Transverse colon (tissue), 4 donors: ENCODE data around the gene SIPA1L3. TPM values are rescaled to one million over a fixed set of nuclear protein-coding genes. Genes with fewer than 3 reads are reported as not detected.
A peak's percentile ranks its signal among the peaks of the same experiment; 100 is the strongest.

Source experiments
- DNase-seq: peaks from one replicate; pipeline ENCODE4 v3.0.0-alpha.2; 2019
- H3K27ac ChIP-seq, 4 donors: fragments of 200-600 bp; sonication (generic); 2 replicates each; pipeline ENCODE4 v1.5.1; 2016 to 2018; ENCODE audit warnings: inconsistent platforms in 4 of 4
- H3K27me3 ChIP-seq: fragments of 200-600 bp; sonication (generic); 2 replicates; pipeline ENCODE4 v1.5.1; 2017; ENCODE audit warnings: inconsistent platforms
- H3K36me3 ChIP-seq, 4 donors: fragments of 200-600 bp; sonication (generic); 2 replicates each; pipeline ENCODE4 v1.5.1; 2017 to 2019; ENCODE audit warnings: inconsistent platforms in 4 of 4
- H3K4me1 ChIP-seq, 4 donors: fragments of 200-600 bp; sonication (generic); 2 replicates each; pipeline ENCODE4 v1.5.1; 2017 to 2020; ENCODE audit warnings: inconsistent platforms in 4 of 4
- H3K4me3 ChIP-seq, 4 donors: fragments of 200-600 bp; sonication (generic); 1 replicate in 1 of 4; 2 replicates in 3 of 4; pipeline versions ENCODE4 v1.5.1 to v1.6.1; 2017 to 2019; ENCODE audit warnings: inconsistent platforms in 4 of 4
- H3K9me3 ChIP-seq, 2 donors: fragments of 200-600 bp; sonication (generic); 2 replicates each; pipeline ENCODE4 v1.5.1; 2017 to 2019; ENCODE audit warnings: inconsistent platforms in 2 of 2
- CTCF ChIP-seq, 5 experiments: fragments of 200-600 bp in 3 of 5; fragments of 450-650 bp in 2 of 5; sonication (generic) in 3 of 5; IDR thresholded peaks; 1 replicate in 2 of 5; 2 replicates in 3 of 5; pipeline ENCODE4 v1.5.1; 2016 to 2017; ENCODE audit warnings: antibody characterized with exemption in 5 of 5, inconsistent platforms in 3 of 5, mild to moderate bottlenecking in 2 of 5, moderate library complexity in 1 of 5
- EP300 ChIP-seq: sonication (generic); formaldehyde crosslinking; IDR thresholded peaks from one replicate; pipeline ENCODE4 v1.6.1; 2017; ENCODE audit warnings: antibody characterized with exemption, low read depth
- POLR2A ChIP-seq: fragments of 450-650 bp; IDR thresholded peaks from one replicate; pipeline ENCODE4 v1.6.1; 2016; ENCODE audit warnings: antibody characterized with exemption, mild to moderate bottlenecking, moderate library complexity
- POLR2AphosphoS5 ChIP-seq, 3 donors: sonication (generic); formaldehyde crosslinking; IDR thresholded peaks; one replicate each; pipeline ENCODE4 v1.6.1; 2016; ENCODE audit warnings: antibody characterized with exemption in 3 of 3
- WGBS, 2 donors: methylation state at CpG; one replicate each; pipeline ENCODE4 v1.1.5; 2018; ENCODE audit warnings: low coverage in 1 of 2; 5-methylcytosine and 5-hydroxymethylcytosine counted together
- in situ Hi-C, 4 donors: fragments of 200-750 bp; cut with MboI; loops; one replicate each; pipeline versions ENCODE4 v1.15.0 to v1.15.1; 2017; ENCODE audit warnings: low sequenced_read_pairs in 3 of 4, low pct_ligation_motif_present in 1 of 4, low pct_unique_long_range_greater_than_20kb in 1 of 4
- intact Hi-C: fragments of 100-400 bp; cut with DNase I; formaldehyde crosslinking; loops from one replicate; pipeline ENCODE4 v1.15.1; 2023; ENCODE audit warnings: low total_unique reads
- total RNA-seq, 4 donors: library from RNA; depleted of rRNA; stranded (reverse); fragments of >200 nt; gene quantifications; one replicate each; pipeline ENCODE4 v1.1.0, GENCODE V29; 2016

Gene SIPA1L3
- total RNA-seq, 4 donors from 2014 or later, result 191 to 284 (median 231) TPM

- WGBS, 2 donors, result 80 to 87% methylated on average over 3 to 4 of the region's 4 CpGs
- intact Hi-C loops, result no loop called here
- no peak overlapping the region for H3K27ac ChIP-seq
Measured at GRCh38 chr19:38032151-38032550, 125.1 kb downstream of the SIPA1L3 start.

GRCh38 chr19:38032951-38033350 lies 125.9 kb downstream of the SIPA1L3 start:
- intact Hi-C loops (no loop called here), in situ Hi-C loops (no loop called here)
- Histone ChIP-seq H3K4me3 (no peak overlapping the region), H3K9me3 (no peaks in the 10 kb centered on the region), H3K27me3 (no peaks in the 10 kb centered on the region), H3K4me1 (no peaks in the 10 kb centered on the region), H3K36me3 (no peaks in the 10 kb centered on the region), H3K27ac (peak overlapping the region in 1 of 4 donors; percentile 30)
- DNase-seq, result no peak
- no peak for TF ChIP-seq EP300
- no peak for TF ChIP-seq POLR2A
- no peak for TF ChIP-seq POLR2AphosphoS5 (IDR thresholded peaks at IDR 0.05)
- no peak for TF ChIP-seq CTCF (IDR thresholded peaks at IDR 0.05)
- 82 to 85% methylated on average over 5 of the region's 5 CpGs for WGBS, 2 donors

More at GRCh38 chr19:38032151-38032550, 125.1 kb downstream of the SIPA1L3 start:
- no peaks in the 10 kb centered on the region for H3K9me3 ChIP-seq
- no peaks in the 10 kb centered on the region for H3K36me3 ChIP-seq
- no peaks in the 10 kb centered on the region for H3K27me3 ChIP-seq
- TF ChIP-seq EP300 (no peak), CTCF (IDR thresholded peaks at IDR 0.05) (no peak), POLR2A (no peak)
- H3K4me1 ChIP-seq, result no peaks in the 10 kb centered on the region
- in situ Hi-C loops, result no loop called here
- no peak for DNase-seq
- no peak overlapping the region for H3K4me3 ChIP-seq

GRCh38 chr19:38033658-38034491 lies 126.9 kb downstream of the SIPA1L3 start:
- intact Hi-C loops (no loop called here), in situ Hi-C loops (no loop called here)
- no peak overlapping the region for H3K4me3 ChIP-seq
- H3K27ac ChIP-seq, result peak overlapping the region in 1 of 4 donors; percentile 30
- peak; percentile 45 for DNase-seq
- 64 to 76% methylated on average over 6 to 17 of the region's 17 CpGs for WGBS, 2 donors
- TF ChIP-seq POLR2A (no peak), POLR2AphosphoS5 (IDR thresholded peaks at IDR 0.05) (no peak), CTCF (IDR thresholded peaks at IDR 0.05) (no peak), EP300 (no peak)
- H3K27me3 ChIP-seq, result no peaks in the 10 kb centered on the region
- no peaks in the 10 kb centered on the region for H3K4me1 ChIP-seq
- H3K9me3 ChIP-seq, result no peaks in the 10 kb centered on the region
- no peaks in the 10 kb centered on the region for H3K36me3 ChIP-seq

- intact Hi-C loops (no loop called here), in situ Hi-C loops (no loop called here)
- 78% methylated on average over 5 of the region's 5 CpGs; no CpG with 5 or more reads in 1 of the 2 donors for WGBS, 2 donors
- H3K4me1 ChIP-seq, result no peaks in the 10 kb centered on the region
- no peaks in the 10 kb centered on the region for H3K9me3 ChIP-seq
- TF ChIP-seq POLR2AphosphoS5 (IDR thresholded peaks at IDR 0.05) (no peak), POLR2A (no peak), CTCF (IDR thresholded peaks at IDR 0.05) (no peak), EP300 (no peak)
- DNase-seq, result no peak
- H3K27me3 ChIP-seq, result no peaks in the 10 kb centered on the region
- H3K27ac ChIP-seq, result peak overlapping the region in 1 of 4 donors; percentile 19
- H3K4me3 ChIP-seq, result no peak overlapping the region
- H3K36me3 ChIP-seq, result no peaks in the 10 kb centered on the region
Measured at GRCh38 chr19:38034492-38034860, 127.5 kb downstream of the SIPA1L3 start.
